NCI-H748 (cell line): ENCODE measurements around the gene ATP6V0A4.
"Not testable (repeated sequence)": the region's sequence is repeated elsewhere in the genome, so short reads cannot be mapped to it uniquely, and the experiment has no call there.

Experiments used
- DNase-seq: peaks from one replicate; lab custom pipeline; 2025; ENCODE audit not compliant: unreplicated experiment; lab: John Stamatoyannopoulos, UW

ATP6V0A4 gene

GRCh38 chr7:138797715-138798320, at the start of gene ATP6V0A4, which contains the start of gene TMEM213:
ATP6V0A4 (minus strand) TSS chr7:138798196; CDS start chr7:138771247, 26,949 bp downstream.
TMEM213 (plus strand) TSS chr7:138797994; CDS start chr7:138798105, 111 bp downstream.
- peak; percentile 25 for DNase-seq

DNA sequence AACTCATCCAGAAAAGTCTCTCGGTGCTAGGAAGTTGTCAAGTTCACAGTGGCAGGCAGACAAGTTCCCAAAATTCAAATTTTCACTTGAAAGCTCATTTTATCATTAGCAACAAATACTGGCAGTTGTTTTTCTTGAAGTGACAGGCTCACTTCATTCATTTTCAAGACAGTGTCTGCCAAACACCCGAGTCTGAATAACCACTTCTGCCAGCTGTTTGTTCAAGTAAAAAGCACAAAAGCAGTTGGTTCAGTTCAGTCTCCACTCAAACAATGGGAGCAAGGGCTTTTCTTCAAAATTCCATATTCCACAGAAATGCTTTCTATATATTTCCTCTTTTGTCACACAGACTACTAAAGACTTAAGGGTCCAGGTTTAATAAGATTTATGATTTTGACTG, 47.7 kb upstream of the ATP6V0A4 start:
- DNase-seq: no peak

GRCh38 chr7:138843632-138844580, 45.9 kb upstream of the ATP6V0A4 start:
- DNase-seq: no peak

DNA sequence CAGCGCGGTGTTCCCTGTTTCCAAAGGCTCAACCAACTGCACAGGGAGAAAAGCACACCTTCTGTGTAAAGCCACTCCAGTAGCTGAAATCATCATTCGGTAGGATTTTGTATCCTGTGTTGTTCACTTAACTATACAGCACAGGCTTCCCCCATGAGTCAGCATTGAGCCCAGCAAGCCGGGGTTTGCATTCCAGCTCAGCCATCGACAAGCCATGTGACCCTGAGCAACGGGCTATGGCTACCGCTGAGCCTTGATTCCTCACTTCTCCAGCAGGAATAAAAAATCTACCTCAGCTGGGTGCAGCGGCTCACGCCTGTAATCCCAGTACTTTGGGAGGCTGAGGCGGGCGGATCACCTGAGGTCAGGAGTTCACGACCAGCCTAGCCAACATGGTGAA, 44.1 kb upstream of the ATP6V0A4 start:
- DNase-seq: no peak

- DNase-seq: peak; percentile 71
Observed at GRCh38 chr7:138838166-138838565, 40.2 kb upstream of the ATP6V0A4 start.

- peak; percentile 97 for DNase-seq
Observed at GRCh38 chr7:138837627-138838026, 39.6 kb upstream of the ATP6V0A4 start.

DNA sequence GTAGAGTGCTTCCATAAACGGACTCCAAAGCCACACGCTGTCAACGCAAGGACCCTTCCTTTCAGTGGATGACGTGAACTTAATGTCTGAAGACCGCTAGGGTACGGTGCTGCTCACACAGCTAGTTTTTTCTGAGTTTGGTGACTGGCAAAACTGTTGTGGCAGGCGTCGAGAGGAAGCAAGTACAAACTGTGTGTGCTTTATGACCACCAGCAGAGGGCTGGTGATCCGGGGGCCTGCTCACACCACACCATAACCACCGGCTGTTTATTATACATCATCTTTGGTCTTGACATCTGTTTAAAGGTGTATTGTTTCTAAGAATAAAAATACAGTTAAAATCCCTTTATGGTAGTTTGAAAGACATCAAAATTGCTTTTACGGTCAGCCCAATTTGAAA, 37.1 kb upstream of the ATP6V0A4 start:
- DNase-seq: no peak

DNA sequence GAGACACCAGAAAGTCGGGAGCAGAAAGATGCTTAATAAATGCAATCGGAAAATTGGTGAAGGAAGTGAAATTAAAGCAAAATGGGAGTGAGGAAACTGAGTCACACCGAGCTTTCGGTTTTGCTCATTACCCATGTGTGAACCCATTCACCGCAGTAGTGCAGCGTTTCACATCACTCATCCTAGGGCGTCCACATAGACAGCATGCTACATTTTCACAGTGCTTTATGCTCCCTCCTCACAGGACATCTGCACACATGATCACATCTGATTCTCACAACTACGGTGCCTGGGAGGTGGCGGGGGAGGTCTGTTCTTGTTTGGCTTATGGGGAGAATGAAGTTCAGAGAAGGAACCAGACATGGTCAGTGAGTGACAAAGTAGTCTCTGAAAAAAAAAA, 36.6 kb upstream of the ATP6V0A4 start:
- no peak for DNase-seq

- no peak for DNase-seq
Observed at GRCh38 chr7:138833596-138833995, 35.6 kb upstream of the ATP6V0A4 start.

DNA sequence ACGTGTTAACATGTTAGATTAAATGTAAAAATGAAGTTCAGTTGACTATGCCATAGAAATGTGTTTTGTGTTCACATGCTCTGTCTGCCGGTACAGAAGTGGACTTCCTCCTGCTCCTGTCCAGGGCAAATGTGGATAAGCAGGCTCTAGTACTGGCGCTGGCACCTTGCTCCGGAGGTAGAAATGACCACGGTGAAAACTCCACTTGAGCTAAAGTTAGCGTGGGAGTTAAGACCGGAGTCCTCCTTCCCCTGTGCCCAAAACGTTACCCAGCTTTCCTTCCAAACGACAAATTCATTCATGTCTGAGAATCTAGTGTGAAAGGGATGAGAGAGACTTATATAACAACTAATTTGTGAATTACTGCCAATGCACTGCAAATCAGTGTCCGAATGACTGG, 35.0 kb upstream of the ATP6V0A4 start:
- DNase-seq: no peak

GRCh38 chr7:138829335-138829734, 31.3 kb upstream of the ATP6V0A4 start:
- DNase-seq: no peak

DNA sequence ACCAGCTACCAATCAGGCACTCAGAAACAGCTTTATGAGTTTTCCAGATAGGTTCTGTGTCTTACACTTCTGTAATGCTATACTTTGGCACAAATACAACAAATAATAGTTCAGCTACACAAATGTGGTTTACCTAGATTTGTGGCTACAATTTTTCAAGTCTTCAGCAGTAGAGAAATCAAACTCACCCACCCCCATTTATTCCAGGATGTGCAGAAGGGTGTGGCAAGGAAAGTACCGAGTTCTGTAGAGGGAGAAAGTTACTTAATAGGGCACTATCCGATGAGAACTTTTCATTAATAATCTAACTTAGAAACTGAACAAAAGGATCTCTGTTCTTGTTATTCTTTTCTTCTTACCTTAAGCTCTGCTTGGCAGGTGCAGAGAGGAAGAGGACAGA, 30.3 kb upstream of the ATP6V0A4 start:
- no peak for DNase-seq

GRCh38 chr7:138825049-138825721, 27.2 kb upstream of the ATP6V0A4 start:
- DNase-seq: peak; percentile 56

DNA sequence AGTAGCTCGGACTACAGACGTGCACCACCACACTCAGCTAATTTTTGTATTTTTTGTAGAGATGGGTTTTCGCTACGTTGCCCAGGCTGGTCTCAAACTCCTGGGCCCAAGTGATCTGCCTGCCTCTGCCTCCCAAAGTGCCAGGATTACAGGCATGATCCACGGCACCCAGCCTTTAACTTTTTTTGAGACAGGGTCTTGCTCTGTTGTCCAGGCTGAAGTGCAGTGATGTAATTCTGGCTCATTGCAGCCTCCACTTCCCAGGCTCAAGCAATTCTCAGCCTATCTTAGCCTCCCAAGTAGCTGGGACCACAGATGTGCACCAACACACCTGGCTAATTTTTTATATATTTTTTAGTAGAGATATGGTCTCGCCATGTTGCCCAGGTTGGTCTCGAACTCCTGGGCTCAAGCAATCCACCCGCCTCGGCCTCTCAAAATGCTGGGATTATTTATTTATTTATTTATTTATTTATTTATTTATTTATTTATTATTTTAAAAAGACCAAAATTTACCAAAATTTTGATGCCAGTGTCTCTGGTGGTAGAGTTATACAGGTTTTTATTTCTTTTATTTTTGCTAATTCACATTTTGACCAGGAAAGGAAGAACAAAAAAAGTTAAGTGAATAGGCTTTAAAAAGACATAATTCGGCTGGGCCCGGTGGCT, 25.0 kb upstream of the ATP6V0A4 start:
- no peak for DNase-seq

GRCh38 chr7:138821912-138822311, 23.9 kb upstream of the ATP6V0A4 start:
- DNase-seq: no peak

- no peak for DNase-seq
Observed at GRCh38 chr7:138819625-138820024, 21.6 kb upstream of the ATP6V0A4 start.

DNA sequence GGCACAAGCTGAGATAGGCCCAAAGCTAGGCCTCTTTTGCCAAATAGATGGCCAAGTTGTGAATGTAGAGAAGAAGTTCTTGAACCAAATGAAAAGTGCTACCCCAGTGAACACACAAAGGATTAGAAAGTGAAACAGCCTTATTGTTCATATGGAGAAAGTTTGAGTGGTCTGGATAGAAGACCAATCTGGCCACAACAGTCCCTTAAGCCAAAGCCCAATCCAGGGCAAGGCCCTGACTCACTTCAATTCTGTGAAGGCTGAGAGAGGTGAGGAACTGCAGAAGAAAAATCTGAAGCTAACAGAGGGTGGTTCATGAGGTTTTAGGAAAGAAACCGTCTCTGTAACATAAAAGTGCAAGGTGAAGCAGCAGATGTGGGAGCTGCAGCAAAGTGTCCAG, 18.7 kb upstream of the ATP6V0A4 start:
- DNase-seq: no peak

GRCh38 chr7:138814816-138815332, 16.9 kb upstream of the ATP6V0A4 start:
- DNase-seq: no peak

GRCh38 chr7:138813945-138814344, 15.9 kb upstream of the ATP6V0A4 start:
- DNase-seq: no peak

- DNase-seq: not testable (repeated sequence)
Observed at GRCh38 chr7:138811327-138811726, 13.3 kb upstream of the ATP6V0A4 start.

DNA sequence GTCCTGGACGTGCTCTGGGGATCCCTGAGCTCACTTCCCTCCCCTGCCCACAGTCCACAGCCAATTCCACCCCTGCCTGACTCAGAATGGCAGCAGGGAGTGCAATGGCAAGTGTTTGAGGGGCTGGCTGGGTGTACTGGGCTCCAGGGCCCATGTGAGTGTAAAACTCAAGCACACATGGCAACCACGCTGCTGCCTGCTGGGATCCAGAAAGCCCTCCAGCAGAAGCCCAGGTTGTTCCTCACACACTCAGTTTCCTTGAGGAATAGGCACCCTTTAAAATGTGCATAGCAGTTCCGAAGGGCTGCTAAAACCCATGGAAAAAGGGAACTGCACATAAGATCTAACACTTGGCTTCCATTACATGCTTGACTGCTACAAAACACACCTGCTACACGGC, 11.3 kb upstream of the ATP6V0A4 start:
- no peak for DNase-seq
